GM03348 (cell line): ENCODE results near the gene EML6.
"Not testable (repeated sequence)": the region's sequence is repeated elsewhere in the genome, so short reads cannot be mapped to it uniquely, and the experiment has no call there.

Experiments
- DNase-seq: peaks from one replicate; pipeline ENCODE4 v3.0.0; 2012; ENCODE audit warnings: low spot score

EML6 gene

DNA sequence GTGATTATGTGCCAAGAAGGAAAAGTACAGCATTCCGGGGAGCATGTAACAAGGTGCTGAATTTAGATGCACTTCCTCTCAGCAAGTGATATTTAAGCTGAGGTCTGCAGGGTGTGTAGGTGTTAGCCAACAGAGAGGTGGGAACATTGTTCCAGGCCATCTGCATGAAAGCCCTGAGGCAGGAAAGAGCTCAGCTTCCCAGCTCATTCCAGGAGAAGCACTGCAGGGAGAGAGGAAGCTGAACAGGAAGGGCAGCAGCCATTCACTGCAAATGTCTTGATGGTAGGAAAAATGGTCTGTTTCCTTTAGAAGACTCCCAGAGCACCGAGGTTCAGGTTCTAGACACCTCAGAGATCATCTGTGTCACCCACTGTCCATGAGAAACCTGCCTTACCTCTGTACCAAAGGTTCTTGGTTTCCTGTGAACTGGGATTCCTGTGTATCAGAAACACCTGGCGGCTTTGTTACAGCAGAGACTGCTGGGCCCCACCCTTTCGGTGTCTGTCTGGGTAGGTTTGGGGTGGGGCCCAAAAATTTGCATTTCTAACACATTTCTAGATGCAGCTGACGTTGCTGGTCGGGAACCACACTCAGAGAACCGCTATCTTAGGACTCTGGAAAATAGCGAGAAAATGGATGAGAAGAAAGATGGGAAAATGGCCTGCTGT is 242.8 kb downstream of the EML6 start:
- no peak for DNase-seq

DNA sequence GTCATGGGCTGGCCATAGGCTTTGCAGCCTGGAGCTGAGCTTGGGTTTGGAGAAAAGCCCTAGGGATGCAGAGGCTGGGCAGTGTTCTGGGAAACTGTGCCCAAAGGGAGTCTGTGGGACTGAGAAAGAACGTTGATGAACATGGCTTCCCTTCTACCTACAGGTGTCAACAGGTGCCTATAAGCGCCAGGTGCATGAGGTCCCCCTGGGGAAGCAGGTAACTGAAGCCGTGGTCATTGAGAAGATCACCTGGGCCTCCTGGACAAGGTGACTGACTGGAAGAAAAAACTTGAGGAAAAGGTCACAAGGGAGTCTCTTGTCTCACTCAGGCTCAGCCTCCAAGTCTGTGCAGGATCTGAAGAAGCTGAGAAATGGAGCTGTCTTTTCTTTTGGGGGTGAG is 243.4 kb downstream of the EML6 start:
- no peak for DNase-seq

DNA sequence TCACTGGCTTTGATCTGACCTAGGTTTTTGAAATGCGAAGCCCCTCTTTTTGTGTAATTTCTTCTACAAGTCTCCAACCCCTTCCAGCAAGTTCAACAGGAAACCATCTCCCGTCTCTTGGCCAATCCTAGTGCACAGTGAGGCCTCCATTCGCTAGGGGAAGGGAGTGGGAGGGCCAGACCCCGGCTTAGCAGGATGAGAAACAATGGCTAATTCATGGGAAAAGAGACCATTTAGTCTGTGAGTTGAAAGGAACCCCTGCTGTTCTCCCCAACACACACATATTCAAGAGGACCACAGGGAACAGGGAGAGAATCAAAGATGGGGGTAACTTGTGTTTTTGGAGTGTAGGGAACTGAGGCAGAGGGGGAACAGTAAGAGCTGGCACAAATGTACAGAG is 243.8 kb downstream of the EML6 start:
- DNase-seq, result no peak

DNA sequence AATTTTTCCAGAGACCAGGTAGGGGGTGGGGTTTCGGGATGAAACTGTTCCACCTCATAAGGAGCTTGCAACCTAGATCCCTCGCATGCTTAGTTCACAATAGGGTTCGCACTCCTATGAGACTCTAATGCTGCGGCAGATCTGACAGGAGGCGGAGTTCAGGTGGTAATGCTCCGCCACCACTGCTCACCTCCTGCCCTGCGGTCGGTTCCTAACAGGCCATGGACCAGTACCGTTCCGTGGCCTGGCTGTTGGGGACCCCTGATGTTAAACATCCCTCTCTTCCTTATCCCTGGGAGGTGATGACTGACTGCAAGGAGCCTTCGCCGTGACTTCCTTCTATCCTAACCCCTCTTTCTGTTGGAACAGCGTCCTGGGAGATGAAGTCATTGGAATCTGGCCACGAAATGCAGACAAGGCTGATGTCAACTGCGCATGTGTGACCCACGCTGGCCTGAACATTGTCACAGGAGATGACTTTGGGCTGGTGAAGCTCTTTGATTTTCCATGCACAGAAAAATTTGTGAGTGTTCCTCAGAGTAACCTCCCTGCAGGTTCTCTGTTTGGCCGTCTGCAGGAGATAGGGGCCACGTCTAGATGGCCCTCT is 244.4 kb downstream of the EML6 start:
- no peak for DNase-seq

DNA sequence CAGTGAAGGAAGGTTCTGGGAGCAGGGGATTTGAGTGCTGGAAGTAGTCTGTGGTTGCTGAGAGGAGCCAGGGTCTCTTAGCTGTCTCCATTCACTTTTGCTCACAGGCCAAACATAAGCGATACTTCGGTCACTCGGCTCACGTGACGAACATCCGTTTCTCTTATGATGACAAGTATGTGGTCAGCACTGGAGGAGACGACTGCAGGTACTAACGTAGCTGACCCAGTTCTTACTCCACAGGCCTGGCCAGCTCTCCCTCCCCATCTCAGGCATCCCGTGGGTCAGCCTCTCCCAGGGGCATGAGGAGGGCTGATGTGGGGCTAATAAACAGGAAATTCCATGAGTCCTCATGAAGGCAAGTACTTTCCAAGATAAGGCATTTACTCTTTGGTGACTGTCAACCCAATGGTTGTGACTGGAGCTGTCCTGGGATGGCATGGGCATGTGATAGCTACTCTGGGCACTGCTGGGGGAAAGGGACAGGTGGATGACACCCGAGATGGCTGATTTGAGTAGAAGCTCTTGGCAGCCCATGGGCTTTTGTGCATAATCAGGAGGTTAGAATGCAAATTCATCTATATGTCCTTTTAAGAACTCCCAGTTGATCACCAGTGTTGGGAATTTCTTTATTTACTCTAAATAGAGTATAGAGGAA is 245.2 kb downstream of the EML6 start:
- DNase-seq, result no peak

DNA sequence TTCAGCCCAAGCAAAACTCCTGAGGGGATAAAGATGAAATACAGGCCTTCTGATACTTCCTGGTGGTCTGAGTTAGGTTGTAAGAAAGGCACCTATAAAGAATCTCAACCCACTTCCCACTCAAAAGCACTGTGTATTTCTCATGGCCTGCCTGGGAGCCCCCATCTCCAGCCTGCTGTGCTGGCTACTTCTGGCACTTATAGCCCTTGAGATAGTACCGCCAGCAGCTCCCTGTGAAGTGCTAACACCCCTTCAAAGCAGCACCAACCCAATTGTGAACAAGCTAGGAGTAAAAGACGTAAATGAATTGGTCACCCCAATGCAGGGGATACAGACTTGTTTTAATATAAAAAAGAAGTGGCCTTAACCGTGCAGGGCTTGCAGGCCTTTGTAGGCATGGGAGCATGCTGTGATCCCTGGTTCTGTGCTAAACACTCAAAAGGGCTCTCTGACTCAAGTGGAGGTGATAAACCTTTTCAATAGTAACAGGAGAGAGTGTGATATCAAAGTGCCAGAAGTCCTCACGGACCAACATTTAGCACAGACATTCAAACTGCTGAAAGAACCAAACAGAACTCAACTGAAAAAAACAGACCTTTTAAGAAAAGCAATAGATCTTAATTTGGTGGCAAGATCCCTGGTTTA is 246.0 kb downstream of the EML6 start:
- no peak for DNase-seq

DNA sequence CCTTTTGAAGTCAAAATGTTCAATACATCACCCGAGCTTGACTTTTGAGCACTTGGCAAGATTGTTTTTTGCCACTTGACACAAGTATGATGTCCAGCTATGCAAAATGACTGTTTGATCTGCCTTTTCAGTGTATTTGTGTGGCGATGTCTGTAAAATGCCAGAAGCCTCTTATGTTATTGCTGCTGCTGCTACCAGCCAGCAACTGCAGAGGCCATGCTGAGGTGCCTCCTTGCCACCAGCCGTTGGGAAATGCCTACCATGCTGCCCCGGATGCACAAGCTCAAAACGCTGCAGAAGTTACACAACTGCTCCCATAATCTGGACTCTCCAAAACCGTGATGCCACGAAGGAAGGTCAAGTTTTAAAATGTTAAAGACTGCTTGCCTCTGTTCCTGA is 246.5 kb downstream of the EML6 start:
- DNase-seq, result no peak

DNA sequence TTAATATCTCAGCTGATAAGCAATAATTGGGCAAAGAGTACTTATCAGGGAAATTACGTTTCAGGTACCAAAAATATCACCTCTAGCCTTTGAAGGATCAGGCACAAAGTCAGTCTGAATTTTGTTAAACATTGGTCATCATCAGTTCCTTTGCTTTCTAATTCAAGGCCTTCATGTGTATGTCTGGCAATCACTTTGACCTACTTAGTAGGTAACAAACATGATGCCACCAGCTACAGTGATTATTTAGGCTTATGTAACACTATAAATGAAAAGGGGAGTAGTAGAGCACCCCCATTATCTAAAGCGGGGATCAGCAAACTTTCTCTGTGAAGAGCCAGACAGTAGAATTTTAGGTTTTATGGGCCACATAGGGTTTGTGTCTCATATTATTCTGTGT is 251.7 kb downstream of the EML6 start:
- no peak for DNase-seq

DNA sequence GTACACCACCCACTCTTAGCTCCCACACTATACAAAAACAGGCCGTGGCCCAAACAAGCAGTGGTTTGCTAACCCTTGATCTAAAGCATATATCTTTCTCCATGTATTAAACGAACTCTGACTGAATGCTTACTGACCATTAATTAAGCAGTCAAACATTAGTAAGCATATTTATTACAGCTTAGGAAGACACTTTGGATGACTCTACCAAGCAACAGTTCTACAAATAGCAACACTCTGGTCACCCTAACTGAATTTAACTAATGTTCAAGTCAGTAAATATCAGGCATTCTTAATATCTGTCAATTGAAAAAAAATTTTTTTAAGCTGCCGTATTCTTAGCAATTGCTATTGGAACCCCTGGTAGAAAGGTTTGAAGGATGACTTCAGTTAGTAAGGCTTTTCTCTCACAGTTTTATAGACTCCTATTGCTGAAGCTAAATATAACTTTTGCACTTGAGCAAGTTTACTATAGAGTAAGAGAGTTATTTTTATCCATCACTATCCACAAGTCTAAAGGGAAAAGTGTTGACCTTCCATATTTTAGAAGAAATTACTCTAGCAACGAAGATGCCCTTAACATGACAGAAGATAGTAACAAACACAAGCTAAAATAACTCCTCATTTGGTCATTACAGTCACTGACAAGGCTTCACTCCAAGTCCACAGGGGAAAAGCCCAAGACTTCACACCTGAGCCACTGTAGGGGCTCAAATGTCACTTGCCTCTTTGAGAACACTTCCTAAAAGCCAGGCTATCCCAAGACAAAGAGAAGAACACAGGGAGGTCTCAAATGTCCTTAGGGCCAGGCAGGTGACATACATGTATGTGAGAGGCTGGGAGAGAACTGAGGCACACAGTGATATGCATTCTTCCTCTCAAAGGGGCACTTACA is 252.4 kb downstream of the EML6 start:
- no peak for DNase-seq

DNA sequence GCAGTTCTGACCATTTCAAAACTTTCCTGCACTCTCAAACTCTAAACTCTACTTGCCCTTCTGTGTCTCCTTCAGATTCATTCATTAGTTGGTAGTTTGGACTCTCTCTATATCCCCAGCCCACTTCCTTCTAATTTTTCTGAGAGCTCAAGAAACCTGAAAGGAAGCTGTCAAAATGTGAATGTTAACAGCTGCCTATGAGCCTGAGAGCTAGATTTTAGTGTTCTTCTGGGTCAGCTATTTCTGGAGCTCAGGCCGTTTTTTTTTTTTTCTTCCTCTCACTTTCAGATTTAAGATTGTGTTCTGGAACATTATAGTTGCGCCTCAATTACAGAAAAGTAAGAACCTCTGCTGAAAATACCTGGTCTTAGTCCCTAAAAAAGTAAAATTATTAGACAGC is 253.7 kb downstream of the EML6 start:
- DNase-seq, result no peak

DNA sequence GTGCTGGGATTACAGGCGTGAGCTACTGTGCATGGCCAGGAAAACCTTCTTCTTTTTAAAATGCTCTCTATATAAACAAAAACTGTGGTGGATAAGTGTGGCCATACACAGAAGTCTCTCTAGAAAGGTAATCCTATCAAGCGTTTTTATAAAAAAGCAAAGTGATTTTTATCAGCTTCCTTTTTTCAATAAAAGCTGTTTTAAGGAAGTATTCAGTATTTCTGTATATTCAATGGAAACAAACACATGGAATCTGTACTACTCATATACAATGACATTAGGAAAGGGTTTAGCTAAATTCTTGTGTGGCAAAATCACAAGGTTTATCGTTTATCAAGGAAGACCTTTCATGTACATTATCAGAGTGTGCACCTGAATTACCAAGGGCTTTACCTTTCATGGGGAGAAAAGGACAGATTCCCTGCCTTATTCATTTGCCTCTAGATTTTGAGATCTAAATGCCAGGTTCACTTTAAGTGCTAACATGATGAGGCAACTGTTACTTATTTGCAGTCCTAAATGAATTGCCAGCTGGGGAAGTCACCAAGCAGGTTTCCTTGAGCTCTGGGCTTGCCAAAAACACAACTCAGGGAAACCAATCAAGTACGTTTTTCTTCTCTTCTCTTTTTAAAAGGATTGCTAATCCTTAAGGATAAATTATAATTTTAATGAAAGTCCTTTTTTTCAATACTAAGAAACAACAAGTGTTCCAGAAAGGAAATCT is 256.0 kb downstream of the EML6 start:
- no peak for DNase-seq

DNA sequence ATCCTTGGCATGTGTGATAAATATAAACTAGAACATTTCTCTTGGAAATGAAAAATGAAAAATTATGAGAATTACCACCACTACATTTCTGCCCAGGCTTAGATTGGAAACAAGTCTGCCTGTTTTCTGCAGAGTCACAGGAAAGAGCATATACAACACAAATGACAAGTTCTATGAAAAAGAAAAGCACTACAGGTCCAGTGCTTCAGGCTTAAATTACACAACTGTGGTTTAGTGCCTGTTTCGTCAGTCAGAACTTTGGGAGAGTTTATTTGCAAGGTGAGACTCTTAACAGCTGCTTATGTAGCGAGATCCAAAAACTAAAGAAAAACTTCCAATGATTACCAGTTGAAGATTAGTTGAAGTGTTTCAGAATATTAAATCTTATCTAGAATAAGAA is 257.9 kb downstream of the EML6 start:
- DNase-seq, result no peak

DNA sequence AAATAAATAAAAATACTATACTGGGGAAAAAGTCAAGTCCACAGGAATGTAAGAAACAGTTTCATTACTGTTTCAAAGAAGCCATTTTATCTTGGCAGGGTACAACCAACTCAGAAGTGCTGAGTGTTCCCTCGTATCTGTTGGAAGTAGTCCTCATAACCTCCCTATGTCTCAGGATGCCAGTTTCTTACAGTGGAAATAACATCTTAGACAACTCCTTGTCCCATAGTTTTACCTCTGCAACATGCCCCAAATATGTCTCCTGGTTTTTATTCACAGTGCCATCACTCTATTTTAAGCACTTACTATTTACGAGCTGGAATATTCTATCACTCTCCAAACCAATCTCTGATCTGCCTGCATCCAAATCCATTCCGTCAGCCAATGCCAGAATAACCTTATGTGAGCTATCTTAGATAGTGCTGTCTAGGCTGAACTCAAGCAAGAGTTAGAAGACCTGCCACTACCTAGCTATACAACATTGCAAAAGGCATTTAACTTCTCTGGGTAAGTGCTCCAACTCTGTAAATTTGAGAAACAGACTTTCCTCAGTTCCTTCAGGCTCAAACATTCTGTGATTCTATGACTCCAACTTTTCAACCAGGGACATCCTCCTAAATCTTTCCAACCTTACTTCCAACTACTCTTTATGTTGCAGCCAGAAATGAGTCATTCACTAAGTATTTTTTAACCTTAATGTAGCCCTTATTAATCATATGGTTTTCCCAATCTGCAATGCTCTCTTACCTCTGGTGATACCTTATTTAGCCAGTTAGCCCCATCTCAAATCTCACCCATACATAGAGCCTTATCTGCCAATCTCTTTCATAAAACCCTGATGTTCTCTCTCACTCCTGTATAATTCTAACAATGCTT is 260.1 kb downstream of the EML6 start:
- no peak for DNase-seq

DNA sequence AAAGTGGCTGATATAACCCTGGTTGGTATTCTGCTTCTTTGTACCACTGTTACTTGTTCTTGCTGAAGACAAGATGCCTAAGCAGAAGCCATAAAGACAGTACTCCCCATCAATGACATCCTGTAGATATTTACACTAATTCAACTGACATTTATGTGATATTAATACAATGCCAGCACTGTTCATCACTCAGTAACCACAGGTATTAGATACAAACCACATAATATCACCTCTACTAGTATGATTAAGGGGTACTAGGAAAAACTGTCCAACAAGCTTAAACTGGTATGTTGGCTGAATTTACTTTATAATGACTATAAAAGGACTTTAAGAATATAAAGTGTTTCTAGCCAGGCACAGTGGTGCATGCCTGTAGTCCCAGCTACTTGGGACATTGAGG is 261.0 kb downstream of the EML6 start:
- no peak for DNase-seq

DNA sequence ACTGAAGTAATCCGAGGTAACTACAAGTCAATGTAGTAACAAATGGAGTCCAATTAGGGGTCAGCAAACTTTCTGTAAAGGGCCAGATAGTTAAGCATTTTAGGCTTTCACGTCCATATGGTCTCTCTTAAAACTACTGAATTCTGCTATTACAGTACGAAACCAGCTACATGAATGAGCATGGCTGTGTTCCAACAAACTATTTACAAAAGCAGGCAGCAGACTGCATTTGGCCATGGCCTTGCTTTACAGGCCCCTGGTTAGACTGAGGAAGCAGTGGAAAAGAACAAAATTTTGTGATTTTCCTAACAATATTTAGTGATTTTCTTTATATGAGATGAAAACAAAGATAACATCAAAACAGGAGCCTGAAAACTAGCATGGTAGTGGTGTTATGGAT is 262.8 kb downstream of the EML6 start:
- no peak for DNase-seq

DNA sequence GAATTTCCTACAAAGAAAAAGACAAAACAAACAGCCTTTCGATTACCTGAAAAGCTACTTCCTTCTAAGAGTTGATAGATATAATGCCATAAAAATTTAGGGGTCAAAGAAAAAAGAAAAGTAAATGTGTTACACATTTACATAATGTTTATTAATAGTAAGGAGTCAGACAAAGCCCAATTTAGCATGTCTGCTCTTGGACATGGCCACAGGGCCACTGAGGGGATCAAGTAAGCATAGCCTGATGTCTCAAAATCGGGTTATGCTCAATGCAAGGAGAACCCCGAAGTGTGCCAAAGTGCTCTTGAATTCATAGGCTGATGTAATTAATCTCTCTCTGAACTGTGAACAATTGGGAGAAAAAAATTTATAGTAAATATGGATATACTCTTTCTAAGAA is 265.1 kb downstream of the EML6 start:
- no peak for DNase-seq

DNA sequence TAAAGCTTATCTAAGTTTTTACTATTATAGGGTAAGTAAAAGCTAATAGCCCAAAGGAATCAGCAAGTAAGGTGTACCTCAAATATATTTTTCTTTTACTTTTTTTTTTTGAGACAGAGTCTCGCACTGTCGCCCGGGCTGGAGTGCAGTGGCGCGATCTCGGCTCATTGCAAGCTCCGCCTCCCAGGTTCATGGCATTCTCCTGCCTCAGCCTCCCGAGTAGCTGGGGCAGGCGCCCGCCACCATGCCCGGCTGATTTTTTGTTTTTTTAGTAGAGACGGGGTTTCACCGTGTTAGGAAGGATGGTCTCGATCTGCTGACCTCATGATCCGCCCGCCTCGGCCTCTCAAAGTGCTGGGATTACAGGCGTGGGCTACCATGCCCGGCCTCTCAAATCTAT is 267.2 kb downstream of the EML6 start:
- DNase-seq, result not testable (repeated sequence)

DNA sequence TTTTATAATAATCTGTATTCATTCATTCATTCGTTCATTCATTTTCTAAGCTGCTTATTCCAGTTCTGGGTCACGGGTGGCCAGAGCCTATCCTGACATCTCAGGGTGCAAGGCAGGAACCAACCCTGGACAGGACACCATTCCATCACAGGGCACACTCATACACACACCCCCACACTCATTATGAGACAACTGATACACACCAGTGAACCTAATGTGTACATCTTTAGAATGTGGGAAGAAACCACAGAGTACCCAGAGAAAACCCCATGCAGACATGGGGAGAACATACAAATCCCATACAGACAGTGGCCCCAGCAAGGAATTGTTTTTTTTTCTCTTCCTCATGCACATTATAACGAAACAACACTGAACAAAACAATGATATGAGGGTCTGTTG is 272.1 kb downstream of the EML6 start:
- DNase-seq, result no peak

DNA sequence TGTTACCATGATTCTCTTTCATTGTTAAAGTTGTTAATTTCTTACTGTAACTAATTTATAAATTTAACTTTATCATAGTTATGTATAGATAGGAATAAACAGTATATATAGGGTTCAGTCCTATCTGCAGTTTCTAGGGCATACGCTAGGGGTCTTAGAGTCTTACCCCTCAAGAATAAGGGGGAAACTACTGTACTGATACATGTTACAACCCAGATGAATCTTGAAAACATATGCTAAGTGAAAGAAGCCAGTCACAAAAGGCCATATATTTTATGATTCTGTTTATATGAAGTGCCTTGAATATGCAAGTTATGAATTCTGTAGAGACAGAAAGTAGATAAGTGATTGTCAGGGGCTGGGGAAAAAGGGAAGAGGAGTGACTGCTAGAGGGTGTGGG is 274.4 kb downstream of the EML6 start:
- no peak for DNase-seq

DNA sequence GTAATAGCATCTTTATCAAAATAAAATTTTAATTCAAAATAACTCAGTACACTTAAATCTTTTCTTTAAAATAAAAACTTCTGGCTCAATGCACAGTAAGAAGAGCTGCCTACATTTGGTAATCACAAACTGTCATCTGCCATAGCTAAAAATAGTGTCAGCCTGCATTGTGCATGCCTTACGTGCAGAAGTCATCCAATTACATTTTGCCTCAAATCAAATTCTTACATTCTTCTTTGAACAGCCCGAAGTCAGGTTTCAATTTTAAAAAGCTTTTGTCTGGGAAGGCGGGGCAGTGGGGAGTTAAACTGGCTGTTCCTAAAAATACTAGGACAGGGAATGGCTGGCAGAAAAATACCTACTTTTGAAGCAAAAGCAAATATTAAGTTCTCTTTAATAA is 275.7 kb downstream of the EML6 start:
- peak; percentile 43 for DNase-seq

DNA sequence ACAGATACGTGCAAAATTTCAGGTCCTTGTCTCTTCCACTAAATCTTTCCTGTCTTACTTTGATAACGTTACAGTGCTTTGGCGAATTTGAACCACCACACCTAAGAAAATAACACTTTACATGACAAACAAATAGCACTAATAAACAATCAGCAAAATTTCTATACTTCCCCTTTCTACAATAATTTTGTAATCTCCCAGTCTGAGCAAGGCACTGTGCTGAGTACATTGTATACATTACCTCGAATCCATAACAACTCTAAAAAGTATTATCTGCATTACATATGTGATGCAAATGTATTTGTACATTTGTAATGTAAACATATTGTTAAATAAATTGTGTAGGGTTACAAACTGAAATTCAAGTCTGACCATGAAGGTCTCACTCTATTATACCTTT is 276.9 kb downstream of the EML6 start:
- DNase-seq, result no peak
